ENCODE measurements around the gene MT1X. TPM values are rescaled to one million over a fixed set of nuclear protein-coding genes. Genes with fewer than 3 reads are reported as not detected.

Gene MT1X
- polyA plus RNA-seq, 5 donors = 13.6 to 17.7 (median 16.4) TPM

Other genes starting within 250 kb of the MT1X start
- 100 to 1,000 TPM in 4 of 5 donors, 10 to 100 TPM in 1; 88.5 to 151 (median 131) TPM for gene NUDT21, start 231.1 kb upstream of the MT1X start, polyA plus RNA-seq (ENCODE audit: insufficient read depth in 1 of 5, insufficient read length in 5 of 5, low replicate concordance in 1 of 5)
- 10 to 100 TPM; 35.4 to 40.4 (median 37.8) TPM for gene OGFOD1, start 230.9 kb upstream of the MT1X start, polyA plus RNA-seq (ENCODE audit: insufficient read depth in 1 of 5, insufficient read length in 5 of 5, low replicate concordance in 1 of 5)
- gene BBS2, start 162.4 kb upstream of the MT1X start, polyA plus RNA-seq (ENCODE audit: insufficient read depth in 1 of 5, insufficient read length in 5 of 5, low replicate concordance in 1 of 5) = 100 to 1,000 TPM in 1 of 5 donors, 10 to 100 TPM in 4; 60.1 to 108 (median 92.8) TPM
- not detected for gene MT4, start 117.4 kb upstream of the MT1X start, polyA plus RNA-seq (ENCODE audit: insufficient read depth in 1 of 5, insufficient read length in 5 of 5, low replicate concordance in 1 of 5)
- gene MT3, start 92.9 kb upstream of the MT1X start, polyA plus RNA-seq (ENCODE audit: insufficient read depth in 1 of 5, insufficient read length in 5 of 5, low replicate concordance in 1 of 5) = under 1 TPM in 1 of 5 donors, not detected in 4; 0.51 TPM
- 10 to 100 TPM; 33.1 to 52.4 (median 36.6) TPM for gene MT2A, start 73.9 kb upstream of the MT1X start, polyA plus RNA-seq (ENCODE audit: insufficient read depth in 1 of 5, insufficient read length in 5 of 5, low replicate concordance in 1 of 5)
- 10 to 100 TPM; 10.6 to 21.5 (median 15.0) TPM for gene MT1E, start 56.7 kb upstream of the MT1X start, polyA plus RNA-seq (ENCODE audit: insufficient read depth in 1 of 5, insufficient read length in 5 of 5, low replicate concordance in 1 of 5)
- gene MT1M, start 49.8 kb upstream of the MT1X start, polyA plus RNA-seq (ENCODE audit: insufficient read depth in 1 of 5, insufficient read length in 5 of 5, low replicate concordance in 1 of 5) = 1 to 10 TPM in 1 of 5 donors, under 1 TPM in 4; 0.70 to 1.2 (median 0.87) TPM
- gene MT1A, start 43.8 kb upstream of the MT1X start, polyA plus RNA-seq (ENCODE audit: insufficient read depth in 1 of 5, insufficient read length in 5 of 5, low replicate concordance in 1 of 5) = under 1 TPM in 1 of 5 donors, not detected in 4; 0.58 TPM
- not detected for gene MT1B, start 30.6 kb upstream of the MT1X start, polyA plus RNA-seq (ENCODE audit: insufficient read depth in 1 of 5, insufficient read length in 5 of 5, low replicate concordance in 1 of 5)
- gene MT1F, start 24.5 kb upstream of the MT1X start, polyA plus RNA-seq (ENCODE audit: insufficient read depth in 1 of 5, insufficient read length in 5 of 5, low replicate concordance in 1 of 5) = 10 to 100 TPM in 1 of 5 donors, 1 to 10 TPM in 4; 4.7 to 11.0 (median 5.7) TPM
- gene MT1G, start 14.4 kb upstream of the MT1X start, polyA plus RNA-seq (ENCODE audit: insufficient read depth in 1 of 5, insufficient read length in 5 of 5, low replicate concordance in 1 of 5) = 10 to 100 TPM in 1 of 5 donors, 1 to 10 TPM in 2, under 1 TPM in 1, not detected in 1; 0.41 to 37.0 (median 2.0) TPM
- 10 to 100 TPM in 1 of 5 donors, 1 to 10 TPM in 1, not detected in 3; 1.2 to 17.0 TPM for gene MT1H, start 12.7 kb upstream of the MT1X start, polyA plus RNA-seq (ENCODE audit: insufficient read depth in 1 of 5, insufficient read length in 5 of 5, low replicate concordance in 1 of 5)
- 10 to 100 TPM; 60.7 to 67.2 (median 63.6) TPM for gene NUP93, start 47.7 kb downstream of the MT1X start, polyA plus RNA-seq (ENCODE audit: insufficient read depth in 1 of 5, insufficient read length in 5 of 5, low replicate concordance in 1 of 5)
- under 1 TPM; 0.05 to 0.34 (median 0.08) TPM for gene SLC12A3, start 182.7 kb downstream of the MT1X start, polyA plus RNA-seq (ENCODE audit: insufficient read depth in 1 of 5, insufficient read length in 5 of 5, low replicate concordance in 1 of 5)
- gene HERPUD1, start 249.7 kb downstream of the MT1X start, polyA plus RNA-seq (ENCODE audit: insufficient read depth in 1 of 5, insufficient read length in 5 of 5, low replicate concordance in 1 of 5) = 100 to 1,000 TPM in 3 of 5 donors, 10 to 100 TPM in 2; 95.7 to 124 (median 104) TPM